Type B pancreatic cell (in vitro differentiated cells): ENCODE results near the gene BOD1. TPM values are rescaled to one million over a fixed set of nuclear protein-coding genes. Genes with fewer than 3 reads are reported as not detected.

Source experiments
- DNase-seq: peaks from one replicate; pipeline ENCODE4 v3.0.0; 2021; ENCODE audit warnings: mixed read lengths; ENCODE audit not compliant: unreplicated experiment; ENCODE audit errors: extremely low spot score
- H3K27ac Mint-ChIP-seq: 2 replicates; pipeline ENCODE4 v1.8.0; 2021; ENCODE audit warnings: mild to moderate bottlenecking, mixed read lengths
- H3K27me3 Mint-ChIP-seq: 2 replicates; pipeline ENCODE4 v1.8.0; 2021; ENCODE audit warnings: mixed read lengths
- H3K36me3 Mint-ChIP-seq: 2 replicates; pipeline ENCODE4 v1.8.0; 2021; ENCODE audit warnings: mixed read lengths
- H3K4me1 Mint-ChIP-seq: one replicate; pipeline ENCODE4 v1.8.0; 2021; ENCODE audit warnings: mixed read lengths; ENCODE audit not compliant: unreplicated experiment
- H3K4me3 Mint-ChIP-seq: 2 replicates; pipeline ENCODE4 v1.8.0; 2021; ENCODE audit warnings: mild to moderate bottlenecking, mixed read lengths
- H3K9me3 Mint-ChIP-seq: 2 replicates; pipeline ENCODE4 v1.8.0; 2021; ENCODE audit warnings: mixed read lengths
- total RNA-seq: library from RNA; stranded (reverse); gene quantifications from 2 replicates; pipeline ENCODE4 v1.2.1, GENCODE V29; 2021; ENCODE audit warnings: low replicate concordance
- TF ChIP-seq, protein P1 (sequence below): fragments of 200-600 bp; sonication (generic); conservative IDR thresholded peaks from 2 replicates; pipeline ENCODE4 v1.5.0; 2021; ENCODE audit warnings: antibody characterized with exemption, mild to moderate bottlenecking

Gene BOD1
- total RNA-seq, 1 donor from 2014 or later = 98.7 TPM

DNA sequence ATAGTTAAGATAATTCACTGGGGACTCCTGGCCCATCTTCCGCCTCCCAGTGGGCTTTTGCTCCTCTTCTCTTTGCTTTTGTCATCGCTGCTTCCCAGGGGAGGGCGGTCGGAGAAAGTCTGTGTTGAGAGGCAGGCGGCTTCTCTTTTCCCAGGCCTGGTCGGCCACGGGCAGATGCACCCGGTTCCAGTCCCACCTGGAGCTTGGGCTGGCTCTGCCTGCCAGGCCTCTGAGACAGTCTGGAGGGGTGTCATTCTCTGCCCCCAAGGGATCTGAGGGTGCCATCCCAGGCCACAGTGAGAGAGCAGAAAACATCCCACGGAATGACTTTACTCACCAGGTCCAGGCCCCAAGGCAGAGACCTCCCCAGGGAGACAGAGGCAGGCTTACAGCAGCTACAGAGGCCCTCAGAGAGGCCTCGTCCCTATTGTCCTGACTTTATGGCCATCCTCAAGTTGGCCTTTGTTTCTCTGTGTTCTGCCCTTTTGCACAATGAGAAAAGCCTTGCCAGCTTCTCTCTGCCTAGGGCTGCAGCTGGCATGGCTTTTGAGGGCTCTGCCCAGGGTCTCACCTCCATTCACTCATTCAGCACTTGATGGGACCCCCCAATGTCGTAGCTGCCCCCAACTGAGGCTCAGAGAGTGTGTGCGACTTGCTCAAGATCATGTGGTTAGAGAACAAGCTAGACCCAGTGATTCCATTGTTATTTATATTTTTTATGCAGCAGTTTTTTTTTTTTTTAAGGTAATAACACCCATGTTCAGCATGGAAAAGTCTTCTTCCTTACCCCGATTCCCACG is 44.2 kb upstream of the BOD1 start:
- no peak overlapping the region for H3K4me3 Mint-ChIP-seq

DNA sequence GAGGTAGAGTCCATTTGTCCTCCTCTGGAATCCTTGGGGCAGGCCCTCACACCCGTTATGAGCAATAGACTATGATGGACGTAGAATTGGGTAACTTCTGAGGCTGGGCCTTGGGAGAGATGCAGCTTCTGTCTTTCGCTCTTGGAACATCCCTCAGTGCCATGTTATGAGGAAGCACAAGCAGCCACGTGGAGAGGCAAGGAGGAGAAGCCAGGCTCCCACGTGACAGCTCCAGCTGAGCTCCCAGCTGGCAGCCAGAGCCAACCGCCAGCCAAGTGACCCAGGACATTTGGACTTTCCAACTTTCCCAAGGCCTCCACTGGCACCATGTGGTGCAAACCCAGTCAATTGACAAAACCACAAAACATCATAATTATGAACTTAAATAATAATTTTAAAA is 43.0 kb upstream of the BOD1 start:
- TF ChIP-seq, protein P1, sequence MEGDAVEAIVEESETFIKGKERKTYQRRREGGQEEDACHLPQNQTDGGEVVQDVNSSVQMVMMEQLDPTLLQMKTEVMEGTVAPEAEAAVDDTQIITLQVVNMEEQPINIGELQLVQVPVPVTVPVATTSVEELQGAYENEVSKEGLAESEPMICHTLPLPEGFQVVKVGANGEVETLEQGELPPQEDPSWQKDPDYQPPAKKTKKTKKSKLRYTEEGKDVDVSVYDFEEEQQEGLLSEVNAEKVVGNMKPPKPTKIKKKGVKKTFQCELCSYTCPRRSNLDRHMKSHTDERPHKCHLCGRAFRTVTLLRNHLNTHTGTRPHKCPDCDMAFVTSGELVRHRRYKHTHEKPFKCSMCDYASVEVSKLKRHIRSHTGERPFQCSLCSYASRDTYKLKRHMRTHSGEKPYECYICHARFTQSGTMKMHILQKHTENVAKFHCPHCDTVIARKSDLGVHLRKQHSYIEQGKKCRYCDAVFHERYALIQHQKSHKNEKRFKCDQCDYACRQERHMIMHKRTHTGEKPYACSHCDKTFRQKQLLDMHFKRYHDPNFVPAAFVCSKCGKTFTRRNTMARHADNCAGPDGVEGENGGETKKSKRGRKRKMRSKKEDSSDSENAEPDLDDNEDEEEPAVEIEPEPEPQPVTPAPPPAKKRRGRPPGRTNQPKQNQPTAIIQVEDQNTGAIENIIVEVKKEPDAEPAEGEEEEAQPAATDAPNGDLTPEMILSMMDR = no peak
- H3K4me1 Mint-ChIP-seq = peaks cover 7% of the 10 kb centered on the region
- no peak for DNase-seq
- H3K27ac Mint-ChIP-seq = no peak overlapping the region
- H3K27me3 Mint-ChIP-seq = no peaks in the 10 kb centered on the region
- H3K36me3 Mint-ChIP-seq = no peaks in the 10 kb centered on the region
- H3K9me3 Mint-ChIP-seq = peaks cover 4% of the 10 kb centered on the region
- H3K4me3 Mint-ChIP-seq = no peak overlapping the region

More for the DNA sequence above, 44.2 kb upstream of the BOD1 start:
- Mint-ChIP-seq H3K27ac (no peak overlapping the region), H3K9me3 (peaks cover 2% of the 10 kb centered on the region), H3K36me3 (no peaks in the 10 kb centered on the region), H3K27me3 (no peaks in the 10 kb centered on the region), H3K4me1 (peaks cover 7% of the 10 kb centered on the region)
- TF ChIP-seq, protein P1 = no peak
- no peak for DNase-seq

DNA sequence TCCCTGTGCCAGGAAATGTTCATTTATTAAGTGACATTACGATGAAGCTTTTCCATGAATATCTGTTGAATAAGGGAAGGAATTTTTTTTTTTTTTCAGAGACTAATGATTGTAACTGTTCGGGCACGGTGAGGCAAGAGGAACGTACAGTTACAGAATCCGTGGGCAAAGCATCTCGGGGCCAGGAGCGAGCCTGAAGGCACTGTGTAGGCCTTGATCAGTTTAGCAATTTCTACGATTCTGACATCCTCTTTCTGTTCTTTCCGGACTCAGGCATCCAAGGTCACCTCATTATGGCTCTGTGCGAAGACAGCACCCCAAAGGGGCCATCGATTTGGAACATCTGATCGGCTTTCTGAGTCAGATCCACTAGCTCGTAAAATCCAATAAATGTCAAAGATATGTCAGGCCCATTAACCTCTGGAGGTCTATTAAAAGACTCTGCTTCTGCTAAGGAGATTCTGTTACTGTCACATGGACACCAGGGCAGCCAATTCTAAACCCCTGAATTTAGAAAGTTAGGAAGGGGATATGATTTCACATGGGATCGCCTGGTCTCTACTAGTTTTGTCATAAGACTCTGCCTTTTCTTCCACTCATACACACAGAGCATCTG is 41.4 kb upstream of the BOD1 start:
- DNase-seq = no peak
- Mint-ChIP-seq H3K4me1 (no peaks in the 10 kb centered on the region), H3K4me3 (no peak overlapping the region), H3K27me3 (no peaks in the 10 kb centered on the region), H3K27ac (no peak overlapping the region), H3K36me3 (no peaks in the 10 kb centered on the region), H3K9me3 (peaks cover 5% of the 10 kb centered on the region)
- TF ChIP-seq, protein P1 = no peak

DNA sequence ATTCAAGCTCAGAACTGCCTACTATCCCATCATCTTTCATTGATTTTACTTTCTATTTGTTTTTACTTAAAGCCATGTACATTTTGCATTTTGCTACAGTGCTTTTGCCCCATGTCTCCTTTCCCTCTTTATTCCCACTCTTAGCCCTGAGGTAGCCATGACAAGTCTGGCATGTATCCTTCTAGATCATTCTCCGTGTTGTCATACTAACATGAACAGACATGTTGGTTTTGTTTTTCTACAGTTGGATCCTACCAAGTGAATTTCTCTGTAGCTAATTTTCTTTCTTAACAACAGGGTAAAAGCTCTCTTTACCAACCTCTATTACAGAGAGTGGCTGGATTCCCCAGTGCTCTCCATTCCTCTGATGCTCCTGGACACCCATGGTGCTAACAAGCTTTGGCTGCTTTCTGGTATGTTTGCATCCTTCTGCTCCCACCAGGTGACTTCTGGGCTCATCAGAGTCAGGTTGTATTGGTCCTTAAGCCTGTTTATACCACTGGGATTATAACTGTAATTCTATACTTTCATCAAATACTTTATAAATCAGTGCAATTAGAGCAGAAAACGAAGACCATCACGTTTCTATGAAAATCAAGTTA is 38.8 kb upstream of the BOD1 start:
- no peaks in the 10 kb centered on the region for H3K36me3 Mint-ChIP-seq
- H3K27me3 Mint-ChIP-seq = no peaks in the 10 kb centered on the region
- TF ChIP-seq, protein P1 = no peak
- no peak for DNase-seq
- H3K4me1 Mint-ChIP-seq = no peaks in the 10 kb centered on the region
- H3K27ac Mint-ChIP-seq = no peak overlapping the region
- H3K9me3 Mint-ChIP-seq = peaks cover 13% of the 10 kb centered on the region
- H3K4me3 Mint-ChIP-seq = no peak overlapping the region

DNA sequence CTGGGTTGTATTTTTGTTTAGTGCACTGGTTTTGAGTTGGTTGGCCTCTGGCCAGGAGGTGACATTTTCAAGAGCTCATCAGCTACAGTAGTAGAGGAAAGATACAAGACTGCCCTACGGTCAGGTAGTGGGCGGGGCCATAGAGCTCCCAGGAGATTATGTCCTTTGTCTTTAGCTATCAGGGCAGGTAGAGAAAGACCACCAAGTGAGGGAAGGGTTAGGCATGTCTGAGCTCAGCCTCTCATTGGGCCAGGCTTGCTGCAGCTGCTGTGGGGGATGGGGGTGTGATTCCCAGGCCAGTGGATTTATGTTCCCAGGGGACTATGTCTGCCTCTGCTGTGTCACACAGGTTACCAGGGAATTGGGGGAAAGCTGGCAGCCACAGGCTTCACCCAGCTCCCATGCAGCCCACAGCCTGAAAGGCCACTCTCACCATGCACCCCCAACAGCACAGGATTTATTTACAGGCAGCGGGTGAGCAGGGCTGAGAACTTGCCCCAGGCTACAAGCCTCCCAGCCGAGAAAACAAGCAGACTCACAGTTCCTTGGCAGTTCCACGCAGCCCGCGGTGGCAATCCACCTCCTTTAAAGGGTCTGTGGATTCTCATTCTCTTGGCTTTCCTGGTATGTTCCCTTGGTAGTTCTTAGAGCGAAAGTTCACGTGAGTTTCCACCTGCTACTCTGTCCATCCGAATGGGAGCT is 37.5 kb upstream of the BOD1 start:
- no peaks in the 10 kb centered on the region for H3K27me3 Mint-ChIP-seq
- no peak overlapping the region for H3K4me3 Mint-ChIP-seq
- H3K9me3 Mint-ChIP-seq = peaks cover 13% of the 10 kb centered on the region
- no peaks in the 10 kb centered on the region for H3K4me1 Mint-ChIP-seq
- TF ChIP-seq, protein P1 = no peak
- no peaks in the 10 kb centered on the region for H3K36me3 Mint-ChIP-seq
- H3K27ac Mint-ChIP-seq = no peak overlapping the region
- DNase-seq = peak; percentile 32
